ENCODE data around the gene POLN.

Gene POLN

GRCh38 chr4:2054217-2054616 lies 187.7 kb downstream of the POLN start:
- ChIA-PET CTCF (no interaction called here), POLR2A (no interaction called here)
- DNase-seq (ENCODE audit: low read depth, low spot score) = no peak
- H3K4me3 ChIP-seq (ENCODE audit: low read depth, low read length) = no peak overlapping the region
- no peak for TF ChIP-seq CTCF (IDR thresholded peaks at IDR 0.05; ENCODE audit: insufficient read depth, low read length, missing control alignments)

GRCh38 chr4:2051086-2051485 lies 190.8 kb downstream of the POLN start:
- no peak for TF ChIP-seq CTCF (IDR thresholded peaks at IDR 0.05; ENCODE audit: insufficient read depth, low read length, missing control alignments)
- DNase-seq (ENCODE audit: low read depth, low spot score) = no peak
- H3K4me3 ChIP-seq (ENCODE audit: low read depth, low read length) = no peak overlapping the region
- CTCF ChIA-PET = no interaction called here
- POLR2A ChIA-PET = no interaction called here

- TF ChIP-seq CTCF (IDR thresholded peaks at IDR 0.05; ENCODE audit: insufficient read depth, low read length, missing control alignments) = no peak
- POLR2A ChIA-PET = no interaction called here
- H3K4me3 ChIP-seq (ENCODE audit: low read depth, low read length) = no peak overlapping the region
- DNase-seq (ENCODE audit: low read depth, low spot score) = no peak
- CTCF ChIA-PET = no interaction called here
Observed at GRCh38 chr4:2049811-2050210, 192.1 kb downstream of the POLN start.

GRCh38 chr4:2049381-2049780 lies 192.5 kb downstream of the POLN start:
- H3K4me3 ChIP-seq (ENCODE audit: low read depth, low read length) = no peak overlapping the region
- ChIA-PET POLR2A (no interaction called here), CTCF (no interaction called here)
- no peak for DNase-seq (ENCODE audit: low read depth, low spot score)
- TF ChIP-seq CTCF (IDR thresholded peaks at IDR 0.05; ENCODE audit: insufficient read depth, low read length, missing control alignments) = no peak

GRCh38 chr4:2048831-2049230 lies 193.1 kb downstream of the POLN start:
- no peak overlapping the region for H3K4me3 ChIP-seq (ENCODE audit: low read depth, low read length)
- POLR2A ChIA-PET = no interaction called here
- CTCF ChIA-PET = no interaction called here
- TF ChIP-seq CTCF (IDR thresholded peaks at IDR 0.05; ENCODE audit: insufficient read depth, low read length, missing control alignments) = no peak
- DNase-seq (ENCODE audit: low read depth, low spot score) = no peak

- DNase-seq (ENCODE audit: low read depth, low spot score) = no peak
- CTCF ChIA-PET = no interaction called here
- no peak overlapping the region for H3K4me3 ChIP-seq (ENCODE audit: low read depth, low read length)
- POLR2A ChIA-PET = no interaction called here
- no peak for TF ChIP-seq CTCF (IDR thresholded peaks at IDR 0.05; ENCODE audit: insufficient read depth, low read length, missing control alignments)
Observed at GRCh38 chr4:2047781-2048581, 193.9 kb downstream of the POLN start.

Data from AG04449 (cell line).